ENCODE measurements around the gene VIPR2.
"Not testable (repeated sequence)": the region's sequence is repeated elsewhere in the genome, so short reads cannot be mapped to it uniquely, and the experiment has no call there.

Gene VIPR2

DNA sequence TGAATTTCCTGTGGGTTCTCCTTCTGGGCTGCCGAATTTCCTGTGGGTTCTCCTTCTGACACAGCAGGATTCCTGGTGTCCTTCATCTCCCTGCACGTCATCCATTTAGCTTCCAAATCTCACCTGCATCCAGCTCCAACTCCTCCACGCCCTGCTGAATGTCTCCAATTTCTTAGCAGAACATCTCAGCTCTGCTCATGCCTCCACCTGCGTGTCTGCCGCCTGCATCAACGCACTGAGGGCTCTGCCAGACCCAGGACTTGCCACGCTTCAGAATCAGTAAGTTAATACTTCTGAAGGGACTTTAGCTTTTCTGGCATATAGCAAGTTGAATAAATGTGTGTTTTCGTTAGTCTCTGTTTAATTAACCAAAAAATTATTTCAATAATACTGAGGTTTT is 31.1 kb upstream of the VIPR2 start:
- Histone ChIP-seq H3K27ac (ENCODE audit: low read depth, low read length) (no peak overlapping the region), H3K27me3 (ENCODE audit: insufficient read depth, low read length) (no peaks in the 10 kb centered on the region), H2BK5ac (ENCODE audit: low read depth, low read length, poor library complexity) (no peak overlapping the region), H4K12ac (ENCODE audit: low read depth, low read length) (no peak overlapping the region), H3K9me3 (ENCODE audit: insufficient read depth, low read depth, low read length) (peaks cover 18% of the 10 kb centered on the region), H3K36me3 (ENCODE audit: control insufficient read depth in 1 of 2, insufficient read depth in 2 of 2, low read length in 2 of 2) (no peaks in the 10 kb centered on the region), H2BK12ac (ENCODE audit: low read length) (no peak overlapping the region), H3K14ac (ENCODE audit: low read length) (no peak overlapping the region), H3K79me1 (ENCODE audit: low read length) (no peaks in the 10 kb centered on the region), H3K9ac (ENCODE audit: low read length) (no peak overlapping the region), H3K18ac (ENCODE audit: low read length) (no peak overlapping the region), H2AK5ac (ENCODE audit: low read length) (no peak overlapping the region), H3K4me2 (ENCODE audit: low read length) (no peak overlapping the region), H3K23ac (ENCODE audit: low read length) (no peak overlapping the region), H3K4ac (ENCODE audit: low read depth, low read length) (no peak overlapping the region), H2AFZ (ENCODE audit: insufficient read depth, low read length, poor library complexity) (no peak overlapping the region), H3K4me1 (ENCODE audit: control insufficient read depth in 1 of 2, insufficient read depth in 2 of 2, low read length in 2 of 2) (no peaks in the 10 kb centered on the region), H3K4me3 (ENCODE audit: low read depth, low read length) (no peak overlapping the region), H3K79me2 (ENCODE audit: control insufficient read depth, insufficient read depth, low read length, poor library complexity) (no peaks in the 10 kb centered on the region), H4K8ac (ENCODE audit: low read depth, low read length) (no peak overlapping the region), H4K91ac (ENCODE audit: low read depth, low read length) (no peak overlapping the region), H2BK120ac (ENCODE audit: insufficient read depth, low read length, poor library complexity) (no peak overlapping the region)
- no peak for DNase-seq
- no CpG with 5 or more reads among the region's 8 CpGs for WGBS (ENCODE audit: extremely low coverage, insufficient coverage, insufficient read length)

DNA sequence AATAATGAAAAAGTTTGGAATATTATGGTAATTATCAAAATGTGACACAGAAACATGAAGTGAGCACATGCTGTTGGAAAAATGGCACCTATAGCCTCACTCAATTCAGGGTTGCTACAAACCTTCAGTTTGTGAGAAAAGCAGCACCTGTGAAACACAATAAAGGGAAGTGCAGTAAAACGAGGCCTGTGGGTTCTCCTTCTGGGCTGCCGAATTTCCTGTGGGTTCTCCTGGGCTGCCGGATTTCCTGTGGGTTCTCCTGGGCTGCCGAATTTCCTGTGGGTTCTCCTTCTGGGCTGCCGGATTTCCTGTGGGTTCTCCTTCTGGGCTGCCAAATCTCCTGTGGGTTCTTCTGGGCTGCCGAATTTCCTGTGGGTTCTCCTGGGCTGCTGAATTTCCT is 30.4 kb upstream of the VIPR2 start:
- not testable (repeated sequence) for H3K27ac ChIP-seq (ENCODE audit: low read depth, low read length); H3K9ac ChIP-seq (ENCODE audit: low read length); H3K4me3 ChIP-seq (ENCODE audit: low read depth, low read length); H4K12ac ChIP-seq (ENCODE audit: low read depth, low read length); H3K14ac ChIP-seq (ENCODE audit: low read length); H3K4me1 ChIP-seq (ENCODE audit: control insufficient read depth in 1 of 2, insufficient read depth in 2 of 2, low read length in 2 of 2); H2BK5ac ChIP-seq (ENCODE audit: low read depth, low read length, poor library complexity); H3K18ac ChIP-seq (ENCODE audit: low read length); H4K91ac ChIP-seq (ENCODE audit: low read depth, low read length); H2BK12ac ChIP-seq (ENCODE audit: low read length); H2BK120ac ChIP-seq (ENCODE audit: insufficient read depth, low read length, poor library complexity); H3K27me3 ChIP-seq (ENCODE audit: insufficient read depth, low read length); H3K79me1 ChIP-seq (ENCODE audit: low read length); H2AK5ac ChIP-seq (ENCODE audit: low read length); H3K4me2 ChIP-seq (ENCODE audit: low read length); H3K36me3 ChIP-seq (ENCODE audit: control insufficient read depth in 1 of 2, insufficient read depth in 2 of 2, low read length in 2 of 2); H3K23ac ChIP-seq (ENCODE audit: low read length); H2AFZ ChIP-seq (ENCODE audit: insufficient read depth, low read length, poor library complexity); H3K79me2 ChIP-seq (ENCODE audit: control insufficient read depth, insufficient read depth, low read length, poor library complexity); H4K8ac ChIP-seq (ENCODE audit: low read depth, low read length); DNase-seq; H3K4ac ChIP-seq (ENCODE audit: low read depth, low read length)
- H3K9me3 ChIP-seq (ENCODE audit: insufficient read depth, low read depth, low read length) = peaks cover 22% of the 10 kb centered on the region
- WGBS (ENCODE audit: extremely low coverage, insufficient coverage, insufficient read length) = no CpG with 5 or more reads among the region's 6 CpGs

DNA sequence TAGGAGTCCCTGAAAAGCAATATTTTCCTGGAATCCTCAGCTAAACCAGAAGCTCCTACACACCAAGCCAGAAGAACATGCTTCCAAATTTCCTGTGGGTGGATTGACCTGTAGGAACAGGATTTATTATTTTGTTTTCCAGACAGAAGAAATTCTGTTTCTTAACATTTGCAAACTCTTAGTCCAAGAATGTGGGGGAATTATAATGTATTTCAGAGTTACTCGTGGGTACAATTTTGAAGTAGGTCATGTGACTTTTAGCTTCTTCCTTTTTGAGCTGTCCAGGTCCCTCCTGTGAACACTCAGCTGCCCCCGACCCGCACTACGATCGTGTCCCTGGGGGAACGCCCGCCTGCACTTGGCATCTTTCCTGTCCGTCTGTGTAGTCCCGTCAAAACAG is 27.7 kb upstream of the VIPR2 start:
- H3K23ac ChIP-seq (ENCODE audit: low read length) = no peak overlapping the region
- H2AFZ ChIP-seq (ENCODE audit: insufficient read depth, low read length, poor library complexity) = no peak overlapping the region
- no peaks in the 10 kb centered on the region for H3K27me3 ChIP-seq (ENCODE audit: insufficient read depth, low read length)
- no peak overlapping the region for H4K12ac ChIP-seq (ENCODE audit: low read depth, low read length)
- H4K91ac ChIP-seq (ENCODE audit: low read depth, low read length) = no peak overlapping the region
- no peaks in the 10 kb centered on the region for H3K79me1 ChIP-seq (ENCODE audit: low read length)
- WGBS (ENCODE audit: extremely low coverage, insufficient coverage, insufficient read length) = no CpG with 5 or more reads among the region's 9 CpGs
- peaks cover 30% of the 10 kb centered on the region for H3K9me3 ChIP-seq (ENCODE audit: insufficient read depth, low read depth, low read length)
- H3K14ac ChIP-seq (ENCODE audit: low read length) = no peak overlapping the region
- H3K4me1 ChIP-seq (ENCODE audit: control insufficient read depth in 1 of 2, insufficient read depth in 2 of 2, low read length in 2 of 2) = no peaks in the 10 kb centered on the region
- DNase-seq = no peak
- no peak overlapping the region for H3K27ac ChIP-seq (ENCODE audit: low read depth, low read length)
- no peak overlapping the region for H3K18ac ChIP-seq (ENCODE audit: low read length)
- no peak overlapping the region for H2AK5ac ChIP-seq (ENCODE audit: low read length)
- H3K79me2 ChIP-seq (ENCODE audit: control insufficient read depth, insufficient read depth, low read length, poor library complexity) = no peaks in the 10 kb centered on the region
- H4K8ac ChIP-seq (ENCODE audit: low read depth, low read length) = no peak overlapping the region
- H3K4me2 ChIP-seq (ENCODE audit: low read length) = no peak overlapping the region
- no peak overlapping the region for H3K4me3 ChIP-seq (ENCODE audit: low read depth, low read length)
- H2BK5ac ChIP-seq (ENCODE audit: low read depth, low read length, poor library complexity) = no peak overlapping the region
- H3K36me3 ChIP-seq (ENCODE audit: control insufficient read depth in 1 of 2, insufficient read depth in 2 of 2, low read length in 2 of 2) = no peaks in the 10 kb centered on the region
- no peak overlapping the region for H3K9ac ChIP-seq (ENCODE audit: low read length)
- H2BK12ac ChIP-seq (ENCODE audit: low read length) = no peak overlapping the region
- no peak overlapping the region for H3K4ac ChIP-seq (ENCODE audit: low read depth, low read length)
- no peak overlapping the region for H2BK120ac ChIP-seq (ENCODE audit: insufficient read depth, low read length, poor library complexity)

DNA sequence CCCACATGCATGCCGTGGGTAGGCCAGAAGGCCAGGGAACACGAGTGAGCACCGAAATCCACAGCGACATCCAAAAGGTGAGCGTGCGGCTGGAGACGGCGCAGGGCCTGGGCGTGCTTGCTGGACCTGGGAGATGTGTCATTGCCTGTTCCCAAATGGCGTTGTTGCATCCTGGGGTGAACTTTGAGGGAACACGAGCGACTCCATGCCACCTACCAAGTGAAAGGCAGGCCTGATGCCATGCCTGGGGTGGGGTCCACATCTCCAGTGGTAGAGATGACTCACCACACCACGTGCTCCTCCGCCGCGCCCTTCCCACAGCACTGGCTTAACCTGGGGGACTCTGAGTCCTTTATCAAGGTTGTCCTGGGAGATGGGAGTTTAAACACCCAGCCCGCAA is 24.7 kb upstream of the VIPR2 start:
- Histone ChIP-seq H3K4ac (ENCODE audit: low read depth, low read length) (no peak overlapping the region), H2BK5ac (ENCODE audit: low read depth, low read length, poor library complexity) (no peak overlapping the region), H3K23ac (ENCODE audit: low read length) (no peak overlapping the region), H3K27ac (ENCODE audit: low read depth, low read length) (no peak overlapping the region), H4K91ac (ENCODE audit: low read depth, low read length) (no peak overlapping the region), H3K9me3 (ENCODE audit: insufficient read depth, low read depth, low read length) (peaks cover 34% of the 10 kb centered on the region), H2AK5ac (ENCODE audit: low read length) (no peak overlapping the region), H3K27me3 (ENCODE audit: insufficient read depth, low read length) (no peaks in the 10 kb centered on the region), H2AFZ (ENCODE audit: insufficient read depth, low read length, poor library complexity) (no peak overlapping the region), H3K4me1 (ENCODE audit: control insufficient read depth in 1 of 2, insufficient read depth in 2 of 2, low read length in 2 of 2) (no peaks in the 10 kb centered on the region), H3K9ac (ENCODE audit: low read length) (no peak overlapping the region), H4K12ac (ENCODE audit: low read depth, low read length) (no peak overlapping the region), H3K36me3 (ENCODE audit: control insufficient read depth in 1 of 2, insufficient read depth in 2 of 2, low read length in 2 of 2) (no peaks in the 10 kb centered on the region), H2BK120ac (ENCODE audit: insufficient read depth, low read length, poor library complexity) (no peak overlapping the region), H3K79me1 (ENCODE audit: low read length) (no peaks in the 10 kb centered on the region), H3K4me2 (ENCODE audit: low read length) (no peak overlapping the region), H4K8ac (ENCODE audit: low read depth, low read length) (no peak overlapping the region), H3K14ac (ENCODE audit: low read length) (no peak overlapping the region), H3K4me3 (ENCODE audit: low read depth, low read length) (peak overlapping the region; percentile 43), H2BK12ac (ENCODE audit: low read length) (no peak overlapping the region), H3K18ac (ENCODE audit: low read length) (no peak overlapping the region), H3K79me2 (ENCODE audit: control insufficient read depth, insufficient read depth, low read length, poor library complexity) (no peaks in the 10 kb centered on the region)
- no peak for DNase-seq
- WGBS (ENCODE audit: extremely low coverage, insufficient coverage, insufficient read length) = no CpG with 5 or more reads among the region's 17 CpGs

All from trophoblast cell (in vitro differentiated cells and primary cell).